Measurements from ENCODE around the gene ZFAND6.

GRCh38 chr15:80114114-80114513 lies 54.6 kb downstream of the ZFAND6 start:
- TF ChIP-seq CTCF (conservative IDR thresholded peaks at IDR 0.05; ENCODE audit: low read length) (no peak), EZH2phosphoT487 (IDR thresholded peaks at IDR 0.05; ENCODE audit: borderline replicate concordance) (no peak)
